NCI-H526 treated with DMSO at 0.1 percent for 48 hours (cell line): ENCODE measurements around the gene PPY.
"Not testable (repeated sequence)": the region's sequence is repeated elsewhere in the genome, so short reads cannot be mapped to it uniquely, and the experiment has no call there.

Experiments used
- DNase-seq: peaks from one replicate; lab custom pipeline; 2025; lab: John Stamatoyannopoulos, UW

The PPY gene

DNA sequence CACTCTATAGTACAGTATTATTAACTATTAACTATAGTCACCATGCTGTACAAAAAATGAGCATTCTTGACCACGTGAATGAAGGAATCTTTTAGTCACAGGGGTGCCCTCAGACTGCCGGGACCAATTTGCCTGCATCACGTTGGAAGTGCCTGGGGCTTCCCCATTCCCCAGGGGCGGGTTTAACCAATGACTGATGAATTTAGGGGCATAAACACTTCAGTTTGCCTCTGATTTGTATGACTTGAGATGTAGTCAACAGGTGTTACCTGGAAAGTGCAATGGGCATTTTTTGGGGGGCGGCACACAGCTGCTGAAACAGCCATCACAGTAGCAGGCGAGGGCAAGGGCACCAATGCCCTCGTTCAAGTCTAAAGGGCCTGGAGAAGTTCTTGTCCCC is 20.2 kb upstream of the PPY start:
- DNase-seq, result no peak

DNA sequence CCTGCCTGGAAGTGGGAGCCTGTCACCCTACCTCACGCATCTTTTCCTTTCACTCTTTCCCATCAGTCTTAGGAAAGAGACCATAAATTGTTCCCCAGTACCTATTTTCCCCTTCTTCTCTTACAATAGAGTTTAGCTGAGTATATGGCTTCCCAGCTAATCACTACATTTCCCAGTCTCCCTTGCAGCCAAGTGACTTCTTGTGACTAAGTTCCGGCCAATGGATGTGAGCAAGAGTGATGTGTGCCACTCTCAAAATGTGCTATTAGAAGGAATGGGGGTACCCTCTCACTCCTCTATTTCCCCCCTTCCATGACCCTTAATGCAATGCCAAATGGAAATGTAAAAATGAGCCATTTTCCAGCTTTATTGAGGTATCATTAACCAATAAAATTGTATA is 19.7 kb upstream of the PPY start:
- no peak for DNase-seq

DNA sequence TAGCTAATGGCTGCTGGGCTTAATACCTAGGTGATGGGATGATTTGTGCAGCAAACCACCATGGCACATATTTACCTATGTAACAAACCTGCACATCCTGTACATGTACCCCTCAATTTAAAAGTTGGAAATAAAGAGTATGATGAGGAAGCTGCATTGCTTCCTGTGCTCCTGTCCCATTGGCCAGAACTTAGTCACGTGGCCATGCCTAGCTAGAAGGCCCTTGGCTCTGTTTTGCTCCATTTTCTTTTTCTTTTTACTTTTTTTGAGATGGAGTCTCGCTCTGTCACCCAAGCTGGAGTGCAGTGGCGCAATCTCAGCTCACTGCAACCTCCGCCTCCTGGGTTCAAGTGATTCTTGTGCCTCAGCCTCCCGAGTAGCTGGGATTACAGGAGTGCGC is 19.0 kb upstream of the PPY start:
- DNase-seq, result not testable (repeated sequence)

DNA sequence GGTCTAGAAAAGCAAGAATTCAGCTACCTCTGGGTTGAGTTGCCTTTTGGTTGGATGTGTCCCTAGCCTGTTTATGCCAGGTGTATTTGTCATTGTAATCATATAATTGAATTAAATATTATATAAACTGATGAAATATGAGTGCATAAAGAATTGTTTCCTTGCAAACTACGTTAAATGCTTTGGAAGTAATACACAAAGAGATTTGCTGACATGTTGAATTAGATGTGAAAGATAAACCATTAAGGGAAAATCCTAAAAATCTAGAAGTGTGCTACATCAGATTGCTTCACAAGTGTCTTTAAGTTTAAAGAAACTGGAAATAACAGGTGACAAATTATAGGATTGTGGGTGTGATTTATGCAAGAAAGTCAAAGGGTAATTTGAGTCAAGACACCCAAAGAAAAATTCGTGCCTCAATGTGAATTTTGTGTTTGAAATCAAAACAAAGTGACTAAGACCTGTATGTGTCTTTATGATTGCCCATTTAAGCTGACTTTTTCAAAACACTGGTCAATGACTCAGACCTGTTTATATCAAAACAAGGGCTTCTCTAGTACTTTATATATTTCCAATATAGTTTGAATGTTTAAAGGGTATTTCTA is 16.6 kb upstream of the PPY start:
- DNase-seq, result no peak

- DNase-seq, result no peak
These were observed 13.9 kb upstream of the PPY start for GRCh38 chr17:43956222-43956621.

DNA sequence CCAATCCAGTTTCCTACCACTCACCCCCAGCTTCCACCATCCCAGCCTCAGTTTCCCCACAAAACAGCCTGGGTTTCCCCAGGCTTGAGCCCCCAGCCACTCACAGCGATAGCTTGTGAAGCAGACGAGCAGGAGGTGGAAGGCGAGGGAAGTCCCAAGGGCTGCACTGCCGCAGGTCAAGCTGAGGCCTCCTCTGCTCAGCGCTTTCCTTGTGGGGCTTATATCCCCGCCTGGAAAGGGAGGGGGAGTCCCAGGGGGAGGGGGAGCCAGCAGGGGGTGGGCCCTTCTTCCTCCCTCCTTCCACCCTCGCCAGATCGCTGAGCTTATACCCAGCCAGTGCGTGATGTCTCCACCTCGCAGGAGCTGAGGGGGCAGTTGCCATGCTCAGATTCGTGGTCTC is 11.5 kb upstream of the PPY start, which contains the start of gene PYY:
Gene PYY (minus strand): TSS at position 195 of the 400 bp plus-strand sequence. CDS start 457 bp downstream, outside the sequence.
- no peak for DNase-seq

GRCh38 chr17:43952724-43953666 is 10.7 kb upstream of the PPY start:
- DNase-seq, result no peak

GRCh38 chr17:43952351-43952723 is 10.1 kb upstream of the PPY start:
- DNase-seq, result no peak

DNA sequence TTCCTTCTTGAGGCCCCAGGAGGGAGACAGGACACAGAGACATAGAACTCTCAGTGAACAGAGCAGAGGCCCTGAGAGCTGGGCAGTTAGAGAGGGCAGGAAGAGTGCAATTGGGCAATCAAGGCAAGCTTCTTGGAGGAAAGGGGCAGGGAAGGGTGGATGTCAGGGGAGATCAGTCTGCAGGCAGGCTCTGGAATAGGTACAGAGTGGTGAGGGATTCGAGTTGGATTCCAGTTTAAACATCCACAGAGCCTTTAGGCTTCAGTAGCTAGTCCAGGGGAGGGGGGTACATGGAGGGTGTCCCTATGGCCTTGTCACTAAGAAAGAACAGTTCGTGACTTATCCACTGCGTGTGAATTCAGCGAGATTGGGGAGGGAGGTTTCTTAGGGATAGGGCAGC is 9.5 kb upstream of the PPY start:
- DNase-seq, result no peak

GRCh38 chr17:43950554-43950953 is 8.3 kb upstream of the PPY start:
- DNase-seq, result no peak

GRCh38 chr17:43949781-43950180 is 7.5 kb upstream of the PPY start:
- no peak for DNase-seq

GRCh38 chr17:43946781-43947180 is 4.5 kb upstream of the PPY start:
- no peak for DNase-seq

DNA sequence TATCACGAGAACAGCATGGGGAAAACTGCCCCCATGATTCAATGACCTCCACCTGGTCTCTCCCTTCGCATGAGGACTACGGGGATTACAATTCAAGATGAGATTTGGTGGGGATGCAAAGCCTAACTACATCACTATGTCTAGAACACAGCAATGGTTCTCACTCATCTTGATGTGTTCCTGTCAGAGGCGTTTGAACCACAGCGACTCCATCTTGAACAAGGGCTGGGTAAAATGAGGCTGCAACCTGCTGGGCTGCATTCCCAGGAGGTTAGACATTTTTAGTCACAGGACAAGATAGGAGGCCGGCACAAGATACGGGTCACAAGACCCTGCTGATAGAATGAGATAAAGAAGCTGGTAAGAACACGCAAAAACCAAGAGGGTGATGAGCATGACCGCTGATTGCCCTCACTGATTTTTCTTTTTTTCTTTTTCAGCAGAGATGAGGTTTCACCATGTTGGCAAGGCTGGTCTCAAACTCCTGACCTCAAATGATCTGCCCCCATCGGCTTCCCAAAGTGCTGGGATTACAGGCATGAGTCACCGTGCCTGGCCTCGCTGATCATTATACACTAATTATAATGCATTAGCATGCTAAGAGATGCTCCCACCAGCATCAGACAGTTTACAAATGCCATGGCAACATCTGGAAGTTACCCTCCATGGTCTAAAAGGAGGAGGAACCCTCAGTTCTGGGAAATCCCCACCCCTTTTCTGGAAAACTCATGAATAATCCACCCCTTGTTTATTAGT is 3.0 kb upstream of the PPY start:
- no peak for DNase-seq

- no peak for DNase-seq
These were observed 1.6 kb downstream of the PPY start for GRCh38 chr17:43940630-43941029.

DNA sequence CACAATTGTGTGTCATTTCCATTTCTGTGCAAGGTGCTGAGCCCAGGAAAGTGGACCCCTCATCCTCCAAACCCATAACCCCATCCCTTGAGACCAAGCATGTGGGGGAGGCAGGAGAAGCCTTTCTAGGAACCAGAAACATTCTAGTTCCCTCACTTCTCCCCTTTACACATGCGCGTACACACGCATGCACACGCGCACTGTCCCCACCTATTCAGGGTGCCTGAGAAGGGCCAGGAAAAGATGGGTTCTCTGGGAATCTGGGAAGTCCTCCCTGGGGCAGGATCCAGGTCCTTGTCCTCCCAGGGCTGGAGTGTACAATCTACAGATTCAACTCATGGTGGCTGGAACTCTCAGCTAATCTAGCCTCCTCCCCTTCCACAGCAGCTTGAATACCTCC is 2.4 kb downstream of the PPY start:
- no peak for DNase-seq

GRCh38 chr17:43939452-43939851 is 2.8 kb downstream of the PPY start:
- not testable (repeated sequence) for DNase-seq

- DNase-seq, result no peak
These were observed 3.5 kb downstream of the PPY start for GRCh38 chr17:43938838-43939182.

DNA sequence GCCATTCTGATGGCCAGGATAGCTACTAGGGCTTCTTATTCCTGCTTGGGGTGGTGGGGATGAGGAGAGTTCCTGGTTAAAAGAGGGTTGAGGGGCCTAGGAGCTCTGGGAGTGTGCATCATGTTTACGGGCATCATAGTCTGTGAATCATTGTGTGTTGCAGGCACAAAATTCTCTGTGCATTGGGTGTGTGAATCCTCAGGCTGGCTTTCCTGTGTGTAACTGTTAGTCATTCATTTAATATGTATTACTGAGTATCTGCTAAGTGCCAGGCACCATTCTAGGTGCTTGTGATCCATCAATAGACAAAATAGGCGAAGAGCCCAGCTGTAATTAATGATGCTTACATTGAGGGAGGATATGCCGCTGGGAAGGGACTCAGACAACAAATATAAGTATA is 5.8 kb downstream of the PPY start:
- no peak for DNase-seq

DNA sequence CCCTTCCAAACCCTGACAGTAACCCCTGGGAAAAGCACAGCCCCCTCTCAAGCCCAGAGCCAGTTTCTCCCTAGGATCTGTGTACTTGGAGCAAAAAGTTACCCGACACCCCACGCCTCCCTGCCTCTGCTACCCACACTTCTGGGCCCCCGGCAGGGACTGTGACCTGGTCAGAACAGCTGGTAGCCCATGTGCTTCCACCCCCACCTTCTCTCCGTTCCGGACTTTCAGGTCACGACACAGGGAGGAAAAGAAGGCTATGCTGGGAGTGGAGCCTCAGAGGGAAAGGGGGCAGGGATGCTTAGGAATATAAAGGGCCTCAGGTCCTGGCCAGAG is 6.4 kb downstream of the PPY start:
- DNase-seq, result no peak

GRCh38 chr17:43935204-43935925 is 6.9 kb downstream of the PPY start:
- DNase-seq, result no peak

- no peak for DNase-seq
These were observed 9.4 kb downstream of the PPY start for GRCh38 chr17:43932923-43933322.

- no peak for DNase-seq
These were observed 9.9 kb downstream of the PPY start for GRCh38 chr17:43932357-43932756.
